DMS53 treated with DMSO at 0.1 percent for 48 hours (cell line): ENCODE results near the gene REXO5.
"Not testable (repeated sequence)": the region's sequence is repeated elsewhere in the genome, so short reads cannot be mapped to it uniquely, and the experiment has no call there.

Source experiments
- DNase-seq: peaks from one replicate; lab custom pipeline; 2025; ENCODE audit not compliant: unreplicated experiment; lab: John Stamatoyannopoulos, UW

The REXO5 gene

GRCh38 chr16:20806168-20807050 is at the start of gene REXO5, which contains the start of gene ERI2:
TSS of gene REXO5 (plus strand) at chr16:20806527. CDS start at chr16:20806954, 427 bp downstream.
TSS of gene ERI2 (minus strand) at chr16:20806472. CDS start at chr16:20806430, 42 bp downstream.
- peak; percentile 73 for DNase-seq

GRCh38 chr16:20760346-20760745 is 46.0 kb upstream of the REXO5 start:
- no peak for DNase-seq

- no peak for DNase-seq
Observed at GRCh38 chr16:20761175-20761574, 45.2 kb upstream of the REXO5 start.

- DNase-seq, result no peak
Observed at GRCh38 chr16:20762404-20763123, 43.8 kb upstream of the REXO5 start.

GRCh38 chr16:20763461-20764232 is 42.7 kb upstream of the REXO5 start, which contains the start of gene ACSM3:
TSS of gene ACSM3 (plus strand) at chr16:20764014. CDS start at chr16:20770035, 6,021 bp downstream.
- DNase-seq, result peak; percentile 59

- DNase-seq, result not testable (repeated sequence)
Observed at GRCh38 chr16:20764448-20764847, 41.9 kb upstream of the REXO5 start.

GRCh38 chr16:20765732-20766131 is 40.6 kb upstream of the REXO5 start:
- DNase-seq, result no peak

- no peak for DNase-seq
Observed at GRCh38 chr16:20766294-20766693, 40.0 kb upstream of the REXO5 start.

GRCh38 chr16:20767577-20767976 is 38.8 kb upstream of the REXO5 start:
- no peak for DNase-seq

- DNase-seq, result no peak
Observed at GRCh38 chr16:20768121-20768520, 38.2 kb upstream of the REXO5 start.

GRCh38 chr16:20768818-20769217 is 37.5 kb upstream of the REXO5 start:
- no peak for DNase-seq

GRCh38 chr16:20773679-20774078 is 32.6 kb upstream of the REXO5 start:
- DNase-seq, result no peak

- peak; percentile 58 for DNase-seq
Observed at GRCh38 chr16:20774703-20775362, 31.5 kb upstream of the REXO5 start.

GRCh38 chr16:20781697-20782096 is 24.6 kb upstream of the REXO5 start:
- no peak for DNase-seq

GRCh38 chr16:20782470-20782869 is 23.9 kb upstream of the REXO5 start:
- no peak for DNase-seq

- no peak for DNase-seq
Observed at GRCh38 chr16:20784204-20784603, 22.1 kb upstream of the REXO5 start.

- DNase-seq, result no peak
Observed at GRCh38 chr16:20789130-20789529, 17.2 kb upstream of the REXO5 start.

- DNase-seq, result no peak
Observed at GRCh38 chr16:20791923-20792612, 14.3 kb upstream of the REXO5 start.

GRCh38 chr16:20798364-20798763 is 8.0 kb upstream of the REXO5 start:
- DNase-seq, result no peak

GRCh38 chr16:20799599-20799998 is 6.7 kb upstream of the REXO5 start:
- DNase-seq, result no peak
